Measurements from ENCODE around the gene PTGES. TPM values are rescaled to one million over a fixed set of nuclear protein-coding genes. Genes with fewer than 3 reads are reported as not detected.
A peak's percentile ranks its signal among the peaks of the same experiment; 100 is the strongest.

PTGES gene
- total RNA-seq, 1 donor from 2014 or later, result 2.9 TPM

GRCh38 chr9:129740666-129741464 lies 12.0 kb downstream of the PTGES start:
- no peaks in the 10 kb centered on the region for H3K36me3 ChIP-seq
- Mint-ChIP-seq H3K4me1 (peaks cover 6% of the 10 kb centered on the region), H3K27me3 (ENCODE audit: insufficient read depth, low read depth) (peaks cover 16% of the 10 kb centered on the region), H3K27ac (no peak overlapping the region), H3K4me3 (no peak overlapping the region), H3K36me3 (no peaks in the 10 kb centered on the region), H3K9me3 (no peaks in the 10 kb centered on the region)
- no peaks in the 10 kb centered on the region for H4K20me1 ChIP-seq (ENCODE audit: low read depth)
- H2AFZ ChIP-seq (replicated peaks), result no peak overlapping the region
- no peak overlapping the region for H3K4me3 ChIP-seq
- no peak overlapping the region for H3K27ac ChIP-seq
- H3K4me2 ChIP-seq, result no peak overlapping the region
- no peaks in the 10 kb centered on the region for H3K4me1 ChIP-seq
- H3K9me3 ChIP-seq (ENCODE audit: low read depth), result no peaks in the 10 kb centered on the region
- H3K9ac ChIP-seq, result no peak overlapping the region
- no peaks in the 10 kb centered on the region for H3F3A ChIP-seq (ENCODE audit: low read depth)
- TF ChIP-seq CTCF (IDR thresholded peaks at IDR 0.05), result no peak
- TF ChIP-seq EZH2phosphoT487 (IDR thresholded peaks at IDR 0.05), result no peak
- no peak for TF ChIP-seq EZH2 (IDR thresholded peaks at IDR 0.05)
- peaks cover 5% of the 10 kb centered on the region for H3K27me3 ChIP-seq
- no peaks in the 10 kb centered on the region for H3K79me2 ChIP-seq (ENCODE audit: low read depth)
- no peak for DNase-seq (ENCODE audit: low spot score)

GRCh38 chr9:129740174-129740573 lies 12.7 kb downstream of the PTGES start:
- Mint-ChIP-seq H3K9me3 (no peaks in the 10 kb centered on the region), H3K4me3 (no peak overlapping the region), H3K4me1 (peaks cover 6% of the 10 kb centered on the region), H3K27ac (no peak overlapping the region), H3K27me3 (ENCODE audit: insufficient read depth, low read depth) (peaks cover 16% of the 10 kb centered on the region), H3K36me3 (no peaks in the 10 kb centered on the region)
- no peak overlapping the region for H3K27ac ChIP-seq
- no peak overlapping the region for H3K4me2 ChIP-seq
- no peaks in the 10 kb centered on the region for H3K36me3 ChIP-seq
- H3K79me2 ChIP-seq (ENCODE audit: low read depth), result no peaks in the 10 kb centered on the region
- H3K9ac ChIP-seq, result no peak overlapping the region
- H3K9me3 ChIP-seq (ENCODE audit: low read depth), result no peaks in the 10 kb centered on the region
- no peak for TF ChIP-seq EZH2phosphoT487 (IDR thresholded peaks at IDR 0.05)
- TF ChIP-seq CTCF (IDR thresholded peaks at IDR 0.05), result no peak
- TF ChIP-seq EZH2 (IDR thresholded peaks at IDR 0.05), result no peak
- peaks cover 5% of the 10 kb centered on the region for H3K27me3 ChIP-seq
- H3F3A ChIP-seq (ENCODE audit: low read depth), result no peaks in the 10 kb centered on the region
- H3K4me1 ChIP-seq, result no peaks in the 10 kb centered on the region
- no peaks in the 10 kb centered on the region for H4K20me1 ChIP-seq (ENCODE audit: low read depth)
- H2AFZ ChIP-seq (replicated peaks), result no peak overlapping the region
- no peak for DNase-seq (ENCODE audit: low spot score)
- no peak overlapping the region for H3K4me3 ChIP-seq

GRCh38 chr9:129739432-129739831 lies 13.4 kb downstream of the PTGES start:
- Histone ChIP-seq H3F3A (ENCODE audit: low read depth) (no peaks in the 10 kb centered on the region), H3K36me3 (no peaks in the 10 kb centered on the region), H3K9ac (no peak overlapping the region), H4K20me1 (ENCODE audit: low read depth) (no peaks in the 10 kb centered on the region), H3K4me1 (no peaks in the 10 kb centered on the region), H2AFZ (replicated peaks) (no peak overlapping the region), H3K9me3 (ENCODE audit: low read depth) (no peaks in the 10 kb centered on the region), H3K4me2 (no peak overlapping the region), H3K27me3 (peaks cover 5% of the 10 kb centered on the region), H3K27ac (no peak overlapping the region), H3K79me2 (ENCODE audit: low read depth) (no peaks in the 10 kb centered on the region), H3K4me3 (no peak overlapping the region)
- H3K36me3 Mint-ChIP-seq, result no peaks in the 10 kb centered on the region
- H3K9me3 Mint-ChIP-seq, result no peaks in the 10 kb centered on the region
- H3K4me3 Mint-ChIP-seq, result peak overlapping the region; percentile 66
- H3K27me3 Mint-ChIP-seq (ENCODE audit: insufficient read depth, low read depth), result peaks cover 12% of the 10 kb centered on the region
- TF ChIP-seq EZH2 (IDR thresholded peaks at IDR 0.05) (no peak), EZH2phosphoT487 (IDR thresholded peaks at IDR 0.05) (no peak), CTCF (IDR thresholded peaks at IDR 0.05) (no peak)
- peaks cover 6% of the 10 kb centered on the region for H3K4me1 Mint-ChIP-seq
- H3K27ac Mint-ChIP-seq, result no peak overlapping the region
- DNase-seq (ENCODE audit: low spot score), result no peak
